ENCODE data around the gene SLC22A12. TPM values are rescaled to one million over a fixed set of nuclear protein-coding genes. Genes with fewer than 3 reads are reported as not detected.
A peak's percentile ranks its signal among the peaks of the same experiment; 100 is the strongest.

The SLC22A12 gene
- total and polyA plus RNA-seq, 2 of the 8 experiments (the other 6 are each of a cell fraction or from before 2014, with no cell fraction given) = not detected

GRCh38 chr11:64629796-64630562 lies 39.0 kb downstream of the SLC22A12 start:
- H2BK12ac ChIP-seq (ENCODE audit: low read depth, low read length) = peak overlapping the region; percentile 84; the same call in 1 of the 2 replicates
- H3K23me2 ChIP-seq (ENCODE audit: low read depth, low read length) = peaks cover 3% of the 10 kb centered on the region; the same call in 1 of the 2 replicates
- no peak overlapping the region for H3K18ac ChIP-seq (ENCODE audit: extremely low read depth, low read length)
- no peaks in the 10 kb centered on the region for H3K36me3 ChIP-seq (ENCODE audit: control insufficient read depth in 2 of 4, insufficient read depth in 4 of 4, low read length in 3 of 4)
- H3K27me3 ChIP-seq (replicated peaks in 1 of 4; ENCODE audit: control insufficient read depth in 3 of 4, extremely low read depth in 1 of 4, insufficient read depth in 3 of 4, low read length in 3 of 4) = peaks cover 0 to 19% (median 12%) of the 10 kb centered on the region in 4 experiments; a peak in 5 of 7 replicates
- no peak overlapping the region for H3K23ac ChIP-seq (ENCODE audit: insufficient read length)
- no peak overlapping the region for H3K9ac ChIP-seq (replicated peaks in 1 of 4; ENCODE audit: extremely low read depth in 1 of 4, low read depth in 3 of 4, low read length in 3 of 4)
- H3K56ac ChIP-seq (replicated peaks; ENCODE audit: insufficient read length, low read depth, low read length) = no peak overlapping the region
- H3K9me3 ChIP-seq (ENCODE audit: insufficient read depth in 2 of 2, low read depth in 1 of 2, low read length in 1 of 2) = peaks cover 0 to 4% of the 10 kb centered on the region in 2 experiments; a peak in 1 of 4 replicates
- peak overlapping the region; percentile 88; the same call in 1 of the 2 replicates for H4K8ac ChIP-seq (ENCODE audit: extremely low read depth, insufficient read depth, low read length)
- ChIA-PET POLR2A (ENCODE audit: partially characterized antibody) (interaction anchor here (0.5 to 0.8 kb wide), 2 partner anchors 9 to 619 kb away, joined by 3 to 4 read pairs; no protein-coding TSS in a partner anchor), CTCF (ENCODE audit: partially characterized antibody) (interaction anchor here (0.5 to 12.7 kb wide), 24 partner anchors 10 to 1941 kb away, joined by 3 to 188 read pairs (median 4); no protein-coding TSS in a partner anchor)
- no peak overlapping the region for H2BK120ac ChIP-seq (replicated peaks; ENCODE audit: low read depth, low read length)
- no peaks in the 10 kb centered on the region for H3K79me1 ChIP-seq (ENCODE audit: low read depth, low read length)
- peak overlapping the region in 1 of 4 experiments; percentile 5; a peak in 1 of 8 replicates for H3K4me3 ChIP-seq (ENCODE audit: extremely low read depth in 1 of 4, insufficient read depth in 2 of 4, low read depth in 3 of 4, low read length in 4 of 4)
- no peak overlapping the region for H3K27ac ChIP-seq (ENCODE audit: low read depth, low read length)
- peaks cover 0 to 10% (median 5%) of the 10 kb centered on the region in 4 experiments; a peak in 6 of 7 replicates for H3K4me1 ChIP-seq (replicated peaks in 1 of 4; ENCODE audit: control insufficient read depth in 3 of 4, insufficient read depth in 4 of 4, low read length in 3 of 4)
- H2BK5ac ChIP-seq (ENCODE audit: low read depth, low read length) = no peak overlapping the region
- WGBS, 2 experiments (ENCODE audit: extremely low coverage in 1 of 2, insufficient coverage in 1 of 2, insufficient read length in 1 of 2, insufficient replicate concordance in 2 of 2, low coverage in 1 of 2, low lambda C conversion rate in 2 of 2, missing lambda C conversion rate in 1 of 2) = 36% methylated on average over 30 of the region's 56 CpGs; no CpG with 5 or more reads in 1 of the 2 experiments
- no peaks in the 10 kb centered on the region for H3K79me2 ChIP-seq (ENCODE audit: control insufficient read depth in 1 of 2, insufficient read depth in 2 of 2, low read length in 2 of 2)
- peak; percentile 60 for FAIRE-seq
- no peak overlapping the region for H4K91ac ChIP-seq (replicated peaks; ENCODE audit: insufficient read length, low read length)
- peak; percentile 70 to 100 for DNase-seq (ENCODE audit: low read depth in 1 of 2, low spot score in 2 of 2)
- H4K20me1 ChIP-seq (replicated peaks in 1 of 2; ENCODE audit: control insufficient read depth in 1 of 2, insufficient read depth in 2 of 2, low read length in 2 of 2) = peaks cover 0 to 4% of the 10 kb centered on the region in 2 experiments
- no peak overlapping the region for H4K5ac ChIP-seq (ENCODE audit: insufficient read length, low read depth, low read length)
- 0 out of 2 replicates have a peak overlapping the region, but pooled peaks have one; percentile 58 for H2AK5ac ChIP-seq (ENCODE audit: low read depth, low read length)
- H3K14ac ChIP-seq (ENCODE audit: insufficient read length) = no peak overlapping the region
- no peak overlapping the region for H2AFZ ChIP-seq (ENCODE audit: low read length)
- no peak overlapping the region for H2BK20ac ChIP-seq (ENCODE audit: low read length)
- H3K4me2 ChIP-seq (ENCODE audit: insufficient read depth in 1 of 2, low read depth in 2 of 2, low read length in 2 of 2) = peak overlapping the region; percentile 19 to 41
- H3K4ac ChIP-seq (replicated peaks; ENCODE audit: insufficient read length, low read depth, low read length) = no peak overlapping the region
- H2BK15ac ChIP-seq (ENCODE audit: low read length) = peak overlapping the region; percentile 40
- TF ChIP-seq MAX (IDR thresholded peaks at IDR 0.05) (peak; percentile 100), JUN (IDR thresholded peaks at IDR 0.05; ENCODE audit: low read depth, low read length) (no peak), BRCA1 (IDR thresholded peaks at IDR 0.05; ENCODE audit: low read depth, low read length) (no peak), SIN3A (conservative IDR thresholded peaks at IDR 0.05 in 1 of 2, IDR thresholded peaks at IDR 0.05 in 1 of 2; ENCODE audit: low read depth in 1 of 2, low read length in 2 of 2) (no peak), ATF2 (IDR thresholded peaks at IDR 0.05; ENCODE audit: low read length) (no peak), RAD21 (IDR thresholded peaks at IDR 0.05 in 1 of 2, conservative IDR thresholded peaks at IDR 0.05 in 1 of 2; ENCODE audit: low read depth in 2 of 2, low read length in 2 of 2) (peak; percentile 59), USF2 (IDR thresholded peaks at IDR 0.05; ENCODE audit: low read length) (peak; percentile 68)

Measured in H1 (cell line).